HepG2 (cell line): Measurements from ENCODE around the gene ZNF714. TPM values are rescaled to one million over a fixed set of nuclear protein-coding genes. Genes with fewer than 3 reads are reported as not detected.

Source experiments
- ATAC-seq: fragments of 200-7000 bp; cut with Tn5 transposase; 3 replicates; pipeline ENCODE4 v1.9.1; 2020; ENCODE audit warnings: mild to moderate bottlenecking, moderate library complexity
- BruUV-seq: library from RNA; stranded (reverse); fragments of 400-500 nt; replicated peaks from 2 replicates; lab custom pipeline; 2021; lab: Mats Ljungman, UMichigan
- CTCF ChIA-PET: fragments of 300-600 bp; formaldehyde crosslinking; extraction: SDS; loops from one replicate; lab custom pipeline; 2021; ENCODE audit warnings: low total read pairs, inconsistent platforms, low intra/inter-chr PET ratio; lab: Yijun Ruan, JAX
- POLR2A ChIA-PET: fragments of 350-600 bp; sonication (Branson Sonifier 250); formaldehyde crosslinking; loops from one replicate; lab custom pipeline; 2020; ENCODE audit warnings: antibody characterized with exemption, inconsistent platforms; lab: Yijun Ruan, JAX
- DNase-seq: peaks from one replicate; pipeline ENCODE4 v3.0.0-alpha.2; 2015; ENCODE audit warnings: low spot score
- FAIRE-seq: peaks from 3 replicates; lab custom pipeline; 2011; peaks lifted over from hg19 to GRCh38; lab: Jason Lieb, UNC
- H2AFZ ChIP-seq: one replicate; pipeline ENCODE4 v1.6.1; 2011; ENCODE audit warnings: low read length, inconsistent platforms
- H3K27ac ChIP-seq: fragments of 300-600 bp; 3 replicates; pipeline ENCODE4 v1.8.0; 2011; ENCODE audit warnings: mixed run types, mild to moderate bottlenecking, mixed read lengths, low read length, inconsistent platforms; ENCODE audit not compliant: insufficient read depth; ENCODE audit errors: extremely low read length
- H3K27me3 ChIP-seq, 2 experiments: fragments of 200-600 bp in 1 of 2; 2 replicates in 1 of 2; 3 replicates in 1 of 2; pipeline versions ENCODE4 v1.6.0 to v1.8.0; 2011; ENCODE audit warnings: low read length in 2 of 2, mild to moderate bottlenecking in 2 of 2, moderate library complexity in 2 of 2, inconsistent platforms in 1 of 2; ENCODE audit not compliant: insufficient read depth in 2 of 2, control insufficient read depth in 1 of 2
- H3K36me3 ChIP-seq, 2 experiments: fragments of 200-600 bp in 1 of 2; replicated peaks in 1 of 2; 2 replicates in 1 of 2; 3 replicates in 1 of 2; pipeline versions ENCODE4 v1.5.1 to v1.8.0; 2011; ENCODE audit warnings: low read length in 2 of 2, inconsistent platforms in 1 of 2; ENCODE audit not compliant: insufficient read depth in 2 of 2, control insufficient read depth in 1 of 2
- H3K4me1 ChIP-seq: 2 replicates; pipeline ENCODE4 v1.5.1; 2012; ENCODE audit warnings: low read length, inconsistent platforms; ENCODE audit not compliant: insufficient read depth
- H3K4me2 ChIP-seq: 2 replicates; pipeline ENCODE4 v1.6.0; 2011; ENCODE audit warnings: low read depth, low read length, inconsistent platforms
- H3K4me3 ChIP-seq, 3 experiments: fragments of 200-600 bp in 1 of 3; sonication (generic), shearing (Covaris generic) in 1 of 3; replicated peaks in 1 of 3; 2 replicates each; pipeline ENCODE4 v1.5.1; 2011 to 2016; ENCODE audit warnings: low read length in 3 of 3, inconsistent platforms in 2 of 3, low read depth in 2 of 3, mild to moderate bottlenecking in 2 of 3, control low read depth in 1 of 3, mixed read lengths in 1 of 3; ENCODE audit not compliant: insufficient read depth in 1 of 3
- H3K79me2 ChIP-seq: one replicate; pipeline ENCODE4 v1.6.1; 2011; ENCODE audit warnings: low read length, inconsistent platforms; ENCODE audit not compliant: insufficient read depth
- H3K9ac ChIP-seq: 2 replicates; pipeline ENCODE4 v1.6.0; 2011; ENCODE audit warnings: mild to moderate bottlenecking, low read depth, low read length, inconsistent platforms; ENCODE audit not compliant: insufficient read depth
- H3K9me3 ChIP-seq: 2 replicates; pipeline ENCODE4 v1.5.1; 2012; ENCODE audit warnings: mild to moderate bottlenecking, low read length
- H4K20me1 ChIP-seq: 2 replicates; pipeline ENCODE4 v1.6.0; 2011; ENCODE audit warnings: inconsistent platforms, mild to moderate bottlenecking, low read length, moderate library complexity; ENCODE audit not compliant: insufficient read depth
- HHEX ChIP-seq: IDR thresholded peaks from 2 replicates; pipeline ENCODE4 v1.6.1; 2016; ENCODE audit warnings: control low read depth
- JUNB ChIP-seq: sonication (generic); formaldehyde crosslinking; IDR thresholded peaks from 2 replicates; pipeline ENCODE4 v1.8.0; 2022; ENCODE audit warnings: missing genetic modification reagents, mild to moderate bottlenecking, borderline replicate concordance
- MEIS1 ChIP-seq: sonication (generic); formaldehyde crosslinking; IDR thresholded peaks from 2 replicates; pipeline ENCODE4 v1.9.0; 2021; ENCODE audit warnings: mild to moderate bottlenecking, missing genetic modification reagents, moderate library complexity, borderline replicate concordance
- NCOA2 ChIP-seq: sonication (generic); formaldehyde crosslinking; IDR thresholded peaks from 2 replicates; pipeline ENCODE4 v1.8.0; 2022; ENCODE audit warnings: inconsistent platforms
- NR2C2 ChIP-seq: sonication (generic); formaldehyde crosslinking; IDR thresholded peaks from 2 replicates; pipeline ENCODE4 v1.4.0; 2020; ENCODE audit warnings: missing genetic modification reagents, mild to moderate bottlenecking, moderate library complexity, borderline replicate concordance
- SETDB1 ChIP-seq: sonication (generic); formaldehyde crosslinking; IDR thresholded peaks from 2 replicates; pipeline ENCODE4 v1.5.1; 2020; ENCODE audit warnings: missing genetic modification reagents, mild to moderate bottlenecking, borderline replicate concordance
- SIN3B ChIP-seq: fragments of 150-350 bp; IDR thresholded peaks from 2 replicates; pipeline ENCODE4 v1.6.1; 2014; ENCODE audit warnings: low read length
- ZNF143 ChIP-seq: sonication (generic); formaldehyde crosslinking; IDR thresholded peaks from 2 replicates; pipeline ENCODE4 v1.4.0; 2020; ENCODE audit warnings: missing genetic modification reagents
- ZNF232 ChIP-seq: sonication (generic); formaldehyde crosslinking; IDR thresholded peaks from 2 replicates; pipeline ENCODE4 v1.4.0; 2020; ENCODE audit warnings: missing genetic modification reagents, borderline replicate concordance
- ZNF367 ChIP-seq: sonication (generic); formaldehyde crosslinking; IDR thresholded peaks from 2 replicates; pipeline ENCODE4 v1.4.0; 2020; ENCODE audit warnings: missing genetic modification reagents, borderline replicate concordance
- ZNF672 ChIP-seq: sonication (generic); formaldehyde crosslinking; IDR thresholded peaks from 2 replicates; pipeline ENCODE4 v1.8.1; 2022; ENCODE audit warnings: missing genetic modification reagents
- ZNF749 ChIP-seq: sonication (generic); formaldehyde crosslinking; IDR thresholded peaks from 2 replicates; pipeline ENCODE4 v1.8.0; 2022; ENCODE audit warnings: mild to moderate bottlenecking, missing genetic modification reagents, moderate library complexity, borderline replicate concordance
- WGBS: methylation state at CpG from one replicate; pipeline ENCODE4 v1.1.6; 2017; ENCODE audit warnings: low lambda C conversion rate; 5-methylcytosine and 5-hydroxymethylcytosine counted together
- in situ Hi-C: cut with HindIII; loops from 2 replicates; pipeline ENCODE4 v1.10.0; 2017; ENCODE audit warnings: low pct_unique_long_range_greater_than_20kb; ENCODE audit not compliant: extremely low pct_ligation_motif_present
- intact Hi-C: fragments of 100-400 bp; cut with micrococcal nuclease; formaldehyde crosslinking; loops from one replicate; pipeline ENCODE4 v1.10.0; 2022; ENCODE audit not compliant: unreplicated experiment
- polyA plus RNA-seq, 8 experiments: library from polyadenylated mRNA; depleted of rRNA in 3 of 8; stranded (reverse) in 7 of 8; unstranded in 1 of 8; fragments of >200 nt; fragmentation: Illumina TruSeq in 4 of 8; extraction: Trizol in 4 of 8; gene quantifications; 2 replicates each; pipeline versions ENCODE4 v1.2.1 to v1.2.3, GENCODE V29; 2011 to 2016; ENCODE audit warnings: low read depth in 4 of 8, missing spikeins in 1 of 8, mixed read lengths in 1 of 8; ENCODE audit not compliant: insufficient read depth in 1 of 8
- total RNA-seq, 5 experiments: library from RNA; depleted of rRNA; stranded (reverse); fragments of >200 nt; fragmentation: Illumina TruSeq; extraction: Trizol; gene quantifications; 2 replicates each; pipeline ENCODE4 v1.2.3, GENCODE V29; 2016; ENCODE audit warnings: low read depth in 1 of 5
- TF ChIP-seq, protein P1 (sequence below): IDR thresholded peaks from 2 replicates; pipeline ENCODE4 v1.6.1; 2016; ENCODE audit warnings: low read depth, missing genetic modification reagents, missing compliant biosample characterization

ZNF714 gene
- total and polyA plus RNA-seq, 2 of the 13 experiments (the other 11 are each of a cell fraction or from before 2014, with no cell fraction given) = 6.7 to 27.8 TPM

DNA sequence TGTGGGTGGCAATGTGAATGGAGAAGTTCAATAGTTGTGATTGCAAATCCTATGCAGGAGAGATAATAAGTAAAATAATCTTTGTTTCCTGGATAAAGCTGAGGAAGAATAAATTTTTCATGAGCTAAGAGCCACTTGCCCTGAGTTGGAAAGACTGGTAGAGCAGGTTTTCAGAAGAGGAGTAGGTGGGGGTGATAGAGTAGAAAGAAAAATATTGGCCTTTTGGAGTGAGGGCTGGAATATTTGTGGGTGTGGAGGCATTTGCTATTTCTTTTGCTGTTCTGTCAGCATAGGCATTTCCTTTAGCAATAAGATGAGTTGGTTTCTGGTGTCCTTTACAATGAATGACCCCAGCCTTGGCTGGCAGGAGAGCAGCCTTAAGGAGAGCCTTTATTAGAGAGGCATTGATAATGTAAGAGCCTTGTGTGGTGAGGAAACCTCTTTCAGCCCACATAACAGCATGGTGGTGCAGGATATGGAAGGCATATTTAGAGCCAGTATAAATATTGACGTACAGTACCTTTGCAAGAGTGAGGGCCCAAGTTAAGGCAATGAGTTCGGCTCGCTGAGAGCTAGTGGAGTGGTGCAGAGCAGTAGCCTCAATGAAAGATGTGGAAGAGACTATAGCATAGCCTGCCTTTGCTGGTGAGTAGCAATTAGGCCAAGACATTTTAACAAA, 48.2 kb downstream of the ZNF714 start:
- Histone ChIP-seq H3K27ac (no peak overlapping the region), H3K27me3 (no peaks in the 10 kb centered on the region), H3K4me3 (no peak overlapping the region), H3K4me1 (peaks cover 41% of the 10 kb centered on the region), H3K4me2 (no peak overlapping the region), H3K9me3 (no peaks in the 10 kb centered on the region), H3K36me3 (no peaks in the 10 kb centered on the region), H4K20me1 (no peaks in the 10 kb centered on the region), H2AFZ (no peak overlapping the region), H3K9ac (no peak overlapping the region), H3K79me2 (no peaks in the 10 kb centered on the region)
- CTCF ChIA-PET = no interaction called here
- ATAC-seq (no peak), DNase-seq (no peak), FAIRE-seq (no peak)
- in situ Hi-C loops = no loop called here
- BruUV-seq = no TSS peak
- POLR2A ChIA-PET = no interaction called here
- WGBS = 67% methylated on average over 3 of the region's 3 CpGs
- TF ChIP-seq ZNF143 = no peak
- no peak for TF ChIP-seq ZNF232 (CRISPR knock-in tag)
- TF ChIP-seq NCOA2 (CRISPR knock-in tag) = no peak
- TF ChIP-seq ZNF749 (CRISPR knock-in tag) = no peak
- TF ChIP-seq ZNF367 = no peak
- no peak for TF ChIP-seq NR2C2 (CRISPR knock-in tag)
- no peak for TF ChIP-seq HHEX (CRISPR knock-in tag)
- TF ChIP-seq, protein P1, sequence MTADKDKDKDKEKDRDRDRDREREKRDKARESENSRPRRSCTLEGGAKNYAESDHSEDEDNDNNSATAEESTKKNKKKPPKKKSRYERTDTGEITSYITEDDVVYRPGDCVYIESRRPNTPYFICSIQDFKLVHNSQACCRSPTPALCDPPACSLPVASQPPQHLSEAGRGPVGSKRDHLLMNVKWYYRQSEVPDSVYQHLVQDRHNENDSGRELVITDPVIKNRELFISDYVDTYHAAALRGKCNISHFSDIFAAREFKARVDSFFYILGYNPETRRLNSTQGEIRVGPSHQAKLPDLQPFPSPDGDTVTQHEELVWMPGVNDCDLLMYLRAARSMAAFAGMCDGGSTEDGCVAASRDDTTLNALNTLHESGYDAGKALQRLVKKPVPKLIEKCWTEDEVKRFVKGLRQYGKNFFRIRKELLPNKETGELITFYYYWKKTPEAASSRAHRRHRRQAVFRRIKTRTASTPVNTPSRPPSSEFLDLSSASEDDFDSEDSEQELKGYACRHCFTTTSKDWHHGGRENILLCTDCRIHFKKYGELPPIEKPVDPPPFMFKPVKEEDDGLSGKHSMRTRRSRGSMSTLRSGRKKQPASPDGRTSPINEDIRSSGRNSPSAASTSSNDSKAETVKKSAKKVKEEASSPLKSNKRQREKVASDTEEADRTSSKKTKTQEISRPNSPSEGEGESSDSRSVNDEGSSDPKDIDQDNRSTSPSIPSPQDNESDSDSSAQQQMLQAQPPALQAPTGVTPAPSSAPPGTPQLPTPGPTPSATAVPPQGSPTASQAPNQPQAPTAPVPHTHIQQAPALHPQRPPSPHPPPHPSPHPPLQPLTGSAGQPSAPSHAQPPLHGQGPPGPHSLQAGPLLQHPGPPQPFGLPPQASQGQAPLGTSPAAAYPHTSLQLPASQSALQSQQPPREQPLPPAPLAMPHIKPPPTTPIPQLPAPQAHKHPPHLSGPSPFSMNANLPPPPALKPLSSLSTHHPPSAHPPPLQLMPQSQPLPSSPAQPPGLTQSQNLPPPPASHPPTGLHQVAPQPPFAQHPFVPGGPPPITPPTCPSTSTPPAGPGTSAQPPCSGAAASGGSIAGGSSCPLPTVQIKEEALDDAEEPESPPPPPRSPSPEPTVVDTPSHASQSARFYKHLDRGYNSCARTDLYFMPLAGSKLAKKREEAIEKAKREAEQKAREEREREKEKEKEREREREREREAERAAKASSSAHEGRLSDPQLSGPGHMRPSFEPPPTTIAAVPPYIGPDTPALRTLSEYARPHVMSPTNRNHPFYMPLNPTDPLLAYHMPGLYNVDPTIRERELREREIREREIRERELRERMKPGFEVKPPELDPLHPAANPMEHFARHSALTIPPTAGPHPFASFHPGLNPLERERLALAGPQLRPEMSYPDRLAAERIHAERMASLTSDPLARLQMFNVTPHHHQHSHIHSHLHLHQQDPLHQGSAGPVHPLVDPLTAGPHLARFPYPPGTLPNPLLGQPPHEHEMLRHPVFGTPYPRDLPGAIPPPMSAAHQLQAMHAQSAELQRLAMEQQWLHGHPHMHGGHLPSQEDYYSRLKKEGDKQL (CRISPR knock-in tag) = no peak
- TF ChIP-seq ZNF672 = no peak
- no peak for TF ChIP-seq SIN3B
- no peak for TF ChIP-seq SETDB1
- TF ChIP-seq MEIS1 (CRISPR knock-in tag) = no peak
- no peak for TF ChIP-seq JUNB (CRISPR knock-in tag)
- intact Hi-C loops = no loop called here
